HepG2 (cell line): ENCODE data around the gene HEPN1. TPM values are rescaled to one million over a fixed set of nuclear protein-coding genes. Genes with fewer than 3 reads are reported as not detected.

Source experiments
- ARID3A ChIP-seq: IDR thresholded peaks from 2 replicates; pipeline ENCODE4 v1.6.1; 2012; ENCODE audit warnings: low read depth, low read length, improper control_type of control experiment
- GPBP1L1 ChIP-seq: sonication (generic); formaldehyde crosslinking; IDR thresholded peaks from 2 replicates; pipeline ENCODE4 v1.5.0; 2020; ENCODE audit warnings: mild to moderate bottlenecking, missing genetic modification reagents
- ISL2 ChIP-seq: sonication (generic); formaldehyde crosslinking; IDR thresholded peaks from 2 replicates; pipeline ENCODE4 v1.5.0; 2020; ENCODE audit warnings: missing genetic modification reagents
- MED8 ChIP-seq: sonication (generic); formaldehyde crosslinking; IDR thresholded peaks from 2 replicates; pipeline ENCODE4 v1.8.1; 2023; ENCODE audit warnings: mild to moderate bottlenecking, missing genetic modification reagents; ENCODE audit not compliant: insufficient replicate concordance
- MXD4 ChIP-seq: IDR thresholded peaks from 2 replicates; pipeline ENCODE4 v1.6.1; 2016; ENCODE audit warnings: mild to moderate bottlenecking, missing biosample characterization, missing genetic modification reagents
- RBAK ChIP-seq: sonication (generic); formaldehyde crosslinking; IDR thresholded peaks from 2 replicates; pipeline ENCODE4 v1.5.1; 2020; ENCODE audit warnings: mild to moderate bottlenecking, missing genetic modification reagents
- SP4 ChIP-seq: sonication (generic); formaldehyde crosslinking; IDR thresholded peaks from 2 replicates; pipeline ENCODE4 v1.8.1; 2023; ENCODE audit warnings: mild to moderate bottlenecking, missing genetic modification reagents
- TARDBP ChIP-seq: sonication (generic); formaldehyde crosslinking; IDR thresholded peaks from 2 replicates; pipeline ENCODE4 v1.8.0; 2022; ENCODE audit warnings: mild to moderate bottlenecking, missing genetic modification reagents
- TFAP4 ChIP-seq: sonication (generic); IDR thresholded peaks from 2 replicates; pipeline ENCODE4 v1.6.1; 2016; ENCODE audit warnings: low read depth, borderline replicate concordance
- TFDP1 ChIP-seq: IDR thresholded peaks from 2 replicates; pipeline ENCODE4 v1.6.1; 2016; ENCODE audit warnings: missing compliant biosample characterization, missing genetic modification reagents, borderline replicate concordance
- ZBTB38 ChIP-seq: sonication (generic); formaldehyde crosslinking; IDR thresholded peaks from 2 replicates; pipeline ENCODE4 v1.5.1; 2020; ENCODE audit warnings: mild to moderate bottlenecking, missing genetic modification reagents
- ZBTB46 ChIP-seq: sonication (generic); formaldehyde crosslinking; IDR thresholded peaks from 2 replicates; pipeline ENCODE4 v1.4.0; 2020; ENCODE audit warnings: mild to moderate bottlenecking, missing genetic modification reagents, borderline replicate concordance
- ZNF772 ChIP-seq: sonication (generic); formaldehyde crosslinking; IDR thresholded peaks from 2 replicates; pipeline ENCODE4 v1.5.0; 2020; ENCODE audit warnings: mild to moderate bottlenecking, missing genetic modification reagents
- ZNF878 ChIP-seq: sonication (generic); formaldehyde crosslinking; IDR thresholded peaks from 2 replicates; pipeline ENCODE4 v1.8.1; 2023; ENCODE audit warnings: mild to moderate bottlenecking, missing genetic modification reagents, moderate library complexity
- ZNF891 ChIP-seq: sonication (generic); formaldehyde crosslinking; IDR thresholded peaks from 2 replicates; pipeline ENCODE4 v1.5.0; 2020; ENCODE audit warnings: mild to moderate bottlenecking, missing genetic modification reagents
- polyA plus RNA-seq, 8 experiments: library from polyadenylated mRNA; depleted of rRNA in 3 of 8; stranded (reverse) in 7 of 8; unstranded in 1 of 8; fragments of >200 nt; fragmentation: Illumina TruSeq in 4 of 8; extraction: Trizol in 4 of 8; gene quantifications; 2 replicates each; pipeline versions ENCODE4 v1.2.1 to v1.2.3, GENCODE V29; 2011 to 2016; ENCODE audit warnings: low read depth in 4 of 8, missing spikeins in 1 of 8, mixed read lengths in 1 of 8; ENCODE audit not compliant: insufficient read depth in 1 of 8
- total RNA-seq, 5 experiments: library from RNA; depleted of rRNA; stranded (reverse); fragments of >200 nt; fragmentation: Illumina TruSeq; extraction: Trizol; gene quantifications; 2 replicates each; pipeline ENCODE4 v1.2.3, GENCODE V29; 2016; ENCODE audit warnings: low read depth in 1 of 5
- TF ChIP-seq, protein P1 (sequence below): sonication (generic); formaldehyde crosslinking; IDR thresholded peaks from 2 replicates; pipeline ENCODE4 v1.5.0; 2020; ENCODE audit warnings: mild to moderate bottlenecking, missing genetic modification reagents
- TF ChIP-seq, protein P2 (sequence below): sonication (generic); formaldehyde crosslinking; conservative IDR thresholded peaks from 2 replicates; pipeline ENCODE4 v1.4.0; 2020; ENCODE audit warnings: missing genetic modification reagents

Gene HEPN1
- total and polyA plus RNA-seq, 2 of the 13 experiments (the other 11 are each of a cell fraction or from before 2014, with no cell fraction given), result not detected

GRCh38 chr11:124943254-124943616, 24.2 kb downstream of the HEPN1 start (continued):
- TF ChIP-seq GPBP1L1, result no peak
- no peak for TF ChIP-seq TARDBP (CRISPR knock-in tag)
- no peak for TF ChIP-seq ZBTB38 (CRISPR knock-in tag)
- 0 out of 2 replicates have a peak, but pooled peaks have one; percentile 14 for TF ChIP-seq TFDP1
- peak; percentile 64 for TF ChIP-seq TFAP4
- TF ChIP-seq ARID3A, result no peak
- TF ChIP-seq ZBTB46 (CRISPR knock-in tag), result no peak
- TF ChIP-seq MED8 (CRISPR knock-in tag), result no peak
- TF ChIP-seq, protein P1, sequence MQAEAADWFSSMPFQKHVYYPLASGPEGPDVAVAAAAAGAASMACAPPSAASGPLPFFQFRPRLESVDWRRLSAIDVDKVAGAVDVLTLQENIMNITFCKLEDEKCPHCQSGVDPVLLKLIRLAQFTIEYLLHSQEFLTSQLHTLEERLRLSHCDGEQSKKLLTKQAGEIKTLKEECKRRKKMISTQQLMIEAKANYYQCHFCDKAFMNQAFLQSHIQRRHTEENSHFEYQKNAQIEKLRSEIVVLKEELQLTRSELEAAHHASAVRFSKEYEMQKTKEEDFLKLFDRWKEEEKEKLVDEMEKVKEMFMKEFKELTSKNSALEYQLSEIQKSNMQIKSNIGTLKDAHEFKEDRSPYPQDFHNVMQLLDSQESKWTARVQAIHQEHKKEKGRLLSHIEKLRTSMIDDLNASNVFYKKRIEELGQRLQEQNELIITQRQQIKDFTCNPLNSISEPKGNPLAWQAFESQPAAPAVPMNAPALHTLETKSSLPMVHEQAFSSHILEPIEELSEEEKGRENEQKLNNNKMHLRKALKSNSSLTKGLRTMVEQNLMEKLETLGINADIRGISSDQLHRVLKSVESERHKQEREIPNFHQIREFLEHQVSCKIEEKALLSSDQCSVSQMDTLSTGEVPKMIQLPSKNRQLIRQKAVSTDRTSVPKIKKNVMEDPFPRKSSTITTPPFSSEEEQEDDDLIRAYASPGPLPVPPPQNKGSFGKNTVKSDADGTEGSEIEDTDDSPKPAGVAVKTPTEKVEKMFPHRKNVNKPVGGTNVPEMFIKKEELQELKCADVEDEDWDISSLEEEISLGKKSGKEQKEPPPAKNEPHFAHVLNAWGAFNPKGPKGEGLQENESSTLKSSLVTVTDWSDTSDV, result no peak
- TF ChIP-seq MXD4 (CRISPR knock-in tag), result no peak
- no peak for TF ChIP-seq RBAK (CRISPR knock-in tag)
- TF ChIP-seq, protein P2, sequence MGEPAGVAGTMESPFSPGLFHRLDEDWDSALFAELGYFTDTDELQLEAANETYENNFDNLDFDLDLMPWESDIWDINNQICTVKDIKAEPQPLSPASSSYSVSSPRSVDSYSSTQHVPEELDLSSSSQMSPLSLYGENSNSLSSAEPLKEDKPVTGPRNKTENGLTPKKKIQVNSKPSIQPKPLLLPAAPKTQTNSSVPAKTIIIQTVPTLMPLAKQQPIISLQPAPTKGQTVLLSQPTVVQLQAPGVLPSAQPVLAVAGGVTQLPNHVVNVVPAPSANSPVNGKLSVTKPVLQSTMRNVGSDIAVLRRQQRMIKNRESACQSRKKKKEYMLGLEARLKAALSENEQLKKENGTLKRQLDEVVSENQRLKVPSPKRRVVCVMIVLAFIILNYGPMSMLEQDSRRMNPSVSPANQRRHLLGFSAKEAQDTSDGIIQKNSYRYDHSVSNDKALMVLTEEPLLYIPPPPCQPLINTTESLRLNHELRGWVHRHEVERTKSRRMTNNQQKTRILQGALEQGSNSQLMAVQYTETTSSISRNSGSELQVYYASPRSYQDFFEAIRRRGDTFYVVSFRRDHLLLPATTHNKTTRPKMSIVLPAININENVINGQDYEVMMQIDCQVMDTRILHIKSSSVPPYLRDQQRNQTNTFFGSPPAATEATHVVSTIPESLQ (CRISPR knock-in tag), result 0 out of 2 replicates have a peak, but pooled peaks have one; percentile 0
- no peak for TF ChIP-seq SP4
- no peak for TF ChIP-seq ISL2 (CRISPR knock-in tag)
- peak; percentile 11; the same call in 1 of the 2 replicates for TF ChIP-seq ZNF878 (CRISPR knock-in tag)
- TF ChIP-seq ZNF772, result no peak
- TF ChIP-seq ZNF891 (CRISPR knock-in tag), result no peak
